MM.1S (cell line): ENCODE measurements around the gene PGS1.

Source experiments
- EZH2 ChIP-seq: fragments of 300-600 bp; sonication (generic); optimal IDR thresholded peaks from 2 replicates; pipeline ENCODE3; 2017; ENCODE audit warnings: low read depth, mild to moderate bottlenecking, antibody characterized with exemption, low read length, mixed read lengths
- EZH2phosphoT487 ChIP-seq: fragments of 300-600 bp; sonication (generic); IDR thresholded peaks from 2 replicates; pipeline ENCODE4 v1.6.1; 2018; ENCODE audit warnings: antibody characterized with exemption, low read length
- TF ChIP-seq, protein P1 (sequence below): fragments of 300-600 bp; sonication (generic); IDR thresholded peaks from 2 replicates; pipeline ENCODE4 v1.5.1; 2016; ENCODE audit warnings: antibody characterized with exemption, low read length, mixed read lengths

GRCh38 chr17:78369791-78370381 lies 8.6 kb upstream of the PGS1 start:
- TF ChIP-seq, protein P1, sequence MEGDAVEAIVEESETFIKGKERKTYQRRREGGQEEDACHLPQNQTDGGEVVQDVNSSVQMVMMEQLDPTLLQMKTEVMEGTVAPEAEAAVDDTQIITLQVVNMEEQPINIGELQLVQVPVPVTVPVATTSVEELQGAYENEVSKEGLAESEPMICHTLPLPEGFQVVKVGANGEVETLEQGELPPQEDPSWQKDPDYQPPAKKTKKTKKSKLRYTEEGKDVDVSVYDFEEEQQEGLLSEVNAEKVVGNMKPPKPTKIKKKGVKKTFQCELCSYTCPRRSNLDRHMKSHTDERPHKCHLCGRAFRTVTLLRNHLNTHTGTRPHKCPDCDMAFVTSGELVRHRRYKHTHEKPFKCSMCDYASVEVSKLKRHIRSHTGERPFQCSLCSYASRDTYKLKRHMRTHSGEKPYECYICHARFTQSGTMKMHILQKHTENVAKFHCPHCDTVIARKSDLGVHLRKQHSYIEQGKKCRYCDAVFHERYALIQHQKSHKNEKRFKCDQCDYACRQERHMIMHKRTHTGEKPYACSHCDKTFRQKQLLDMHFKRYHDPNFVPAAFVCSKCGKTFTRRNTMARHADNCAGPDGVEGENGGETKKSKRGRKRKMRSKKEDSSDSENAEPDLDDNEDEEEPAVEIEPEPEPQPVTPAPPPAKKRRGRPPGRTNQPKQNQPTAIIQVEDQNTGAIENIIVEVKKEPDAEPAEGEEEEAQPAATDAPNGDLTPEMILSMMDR = no peak
- no peak for TF ChIP-seq EZH2
- TF ChIP-seq EZH2phosphoT487 = no peak
